ENCODE data around the gene FCRL4. TPM values are rescaled to one million over a fixed set of nuclear protein-coding genes. Genes with fewer than 3 reads are reported as not detected.
"Not testable (repeated sequence)": the region's sequence is repeated elsewhere in the genome, so short reads cannot be mapped to it uniquely, and the experiment has no call there.

The FCRL4 gene
- total RNA-seq, 1 donor from 2014 or later, result not detected

DNA sequence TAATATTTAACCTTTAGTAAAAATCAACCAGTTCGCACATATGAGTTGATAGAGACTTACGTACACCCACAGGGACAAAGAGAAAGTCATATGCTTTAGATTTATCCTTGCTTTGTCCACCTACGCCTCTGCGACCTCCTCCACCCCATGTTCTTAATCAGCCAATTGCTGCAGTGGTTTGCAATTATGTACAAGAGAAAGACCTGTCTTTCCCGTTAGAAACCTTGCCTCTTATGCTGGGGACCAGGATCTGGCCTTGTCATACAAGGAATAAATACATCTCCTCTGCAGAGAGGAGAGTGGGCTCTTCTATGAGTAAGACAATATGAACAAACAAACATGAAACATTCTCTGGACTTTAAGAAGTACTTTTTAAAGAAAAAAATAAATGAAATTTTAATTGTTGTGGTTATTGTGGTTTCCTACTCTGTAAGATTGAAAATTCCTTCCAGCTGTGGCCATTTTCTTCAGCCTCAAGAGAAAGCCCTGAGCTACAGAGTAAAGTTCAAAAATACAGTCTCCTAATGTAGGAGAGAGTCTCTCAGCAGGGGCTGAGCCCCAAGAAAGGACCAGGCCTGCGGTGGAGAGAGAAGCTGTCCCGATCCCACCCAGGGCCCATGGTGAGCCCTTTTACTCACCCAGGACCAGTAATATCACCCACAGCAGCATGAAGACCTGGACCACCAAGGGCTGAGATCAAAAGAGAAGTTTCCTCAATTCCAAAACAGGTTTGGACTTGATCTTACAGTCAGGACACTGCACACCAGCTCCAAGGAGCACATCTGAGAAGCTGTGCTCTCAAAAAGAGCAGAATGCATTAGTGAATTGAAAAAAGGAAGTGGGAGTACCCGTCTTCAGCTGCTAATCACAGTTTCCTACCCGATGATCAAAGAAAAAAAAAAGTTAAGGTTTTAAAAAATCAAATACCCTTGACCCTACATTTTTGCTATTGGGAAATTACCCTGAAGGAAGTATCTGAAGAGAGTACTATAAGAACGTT lies 45.9 kb downstream of the FCRL4 start, which contains the start of gene FCRL5:
FCRL5 (minus strand) TSS at position 822 of the 1,000 bp plus-strand sequence; CDS start at position 669, 153 bp downstream.
- no peak for DNase-seq (ENCODE audit: low read depth, low spot score)

DNA sequence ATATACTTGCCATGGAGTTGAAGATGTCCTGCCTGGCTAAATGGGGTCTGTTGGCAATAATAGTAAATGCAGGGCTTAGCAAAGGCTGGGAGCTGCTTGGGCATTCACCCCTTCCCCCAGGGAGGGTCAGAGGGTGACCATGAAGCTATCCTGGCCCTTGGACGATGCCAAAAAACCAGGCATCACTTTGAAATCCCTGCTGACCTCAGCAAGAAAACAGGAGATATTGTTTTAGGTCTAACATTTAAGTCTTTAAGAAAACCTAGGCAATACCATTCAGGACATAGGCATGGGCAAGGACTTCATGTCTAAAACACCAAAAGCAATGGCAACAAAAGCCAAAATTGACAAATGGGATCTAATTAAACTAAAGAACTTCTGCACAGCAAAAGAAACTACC lies 49.8 kb downstream of the FCRL4 start:
- not testable (repeated sequence) for DNase-seq (ENCODE audit: low read depth, low spot score)

GRCh38 chr1:157542676-157543075 lies 55.2 kb downstream of the FCRL4 start:
- DNase-seq (ENCODE audit: low read depth, low spot score), result no peak

GRCh38 chr1:157540852-157541251 lies 57.0 kb downstream of the FCRL4 start:
- DNase-seq (ENCODE audit: low read depth, low spot score), result no peak

- DNase-seq (ENCODE audit: low read depth, low spot score), result no peak
These were observed 57.6 kb downstream of the FCRL4 start for GRCh38 chr1:157540160-157540748.

GRCh38 chr1:157539568-157539967 lies 58.3 kb downstream of the FCRL4 start:
- DNase-seq (ENCODE audit: low read depth, low spot score), result no peak

DNA sequence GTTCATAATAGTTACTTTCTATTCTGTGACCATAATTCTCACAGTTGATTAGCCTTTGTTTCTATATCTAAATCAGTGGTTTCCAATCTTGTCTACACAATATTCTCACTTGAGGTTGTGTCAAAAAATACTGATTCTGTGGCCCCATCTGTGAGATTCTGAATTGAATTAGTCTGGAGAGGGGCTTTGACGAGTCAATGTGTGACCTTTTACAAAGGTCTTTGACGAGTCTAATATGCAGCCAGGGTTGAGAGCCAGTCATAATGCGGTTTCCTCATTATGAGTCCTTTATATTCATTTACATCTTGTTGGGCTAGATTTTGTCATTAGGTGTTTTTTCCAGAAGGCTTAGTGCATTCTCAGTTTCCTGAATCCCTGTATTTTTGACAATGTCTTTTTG lies 65.3 kb downstream of the FCRL4 start:
- no peak for DNase-seq (ENCODE audit: low read depth, low spot score)

- DNase-seq (ENCODE audit: low read depth, low spot score), result no peak
These were observed 74.0 kb downstream of the FCRL4 start for GRCh38 chr1:157523774-157524493.

Other genes starting within 250 kb of the FCRL4 start
- under 0.01 TPM in 1 of 2 replicates, not detected in the other for gene FCRL5, start 45.6 kb downstream of the FCRL4 start, total RNA-seq
- gene FCRL3, start 102.7 kb upstream of the FCRL4 start, total RNA-seq, result not detected in 2 replicates
- gene FCRL2, start 179.0 kb upstream of the FCRL4 start, total RNA-seq, result not detected in 2 replicates
- gene FCRL1, start 222.0 kb upstream of the FCRL4 start, total RNA-seq, result not detected in 2 replicates
- not detected in 2 replicates for gene CD5L, start 243.7 kb upstream of the FCRL4 start, total RNA-seq

All from pulmonary artery endothelial cell (primary cell).